ENCODE data around the gene STK32C. TPM values are rescaled to one million over a fixed set of nuclear protein-coding genes. Genes with fewer than 3 reads are reported as not detected.

STK32C gene
- total and polyA plus RNA-seq, 12 donors = 2.7 to 8.9 (median 5.7) TPM

GRCh38 chr10:132198068-132198370, 109.7 kb downstream of the STK32C start:
- 68 to 92% methylated on average over 3 of the region's 3 CpGs for WGBS, 2 donors
- DNase-seq = no peak
- H3K36me3 ChIP-seq = peaks cover 0 to 23% (median 0%) of the 10 kb centered on the region in 9 donors
- H3K4me3 ChIP-seq = no peak overlapping the region
- TF ChIP-seq CTCF (IDR thresholded peaks at IDR 0.05) = no peak
- intact Hi-C loops (cut with DNase I) = no loop called here
- peaks cover 0 to 11% (median 9%) of the 10 kb centered on the region in 9 donors for H3K4me1 ChIP-seq
- no peaks in the 10 kb centered on the region for H3K27me3 ChIP-seq
- H3K9me3 ChIP-seq = no peaks in the 10 kb centered on the region
- no peak for ATAC-seq
- H3K27ac ChIP-seq = no peak overlapping the region

- ATAC-seq (no peak), DNase-seq (no peak)
- Histone ChIP-seq H3K36me3 (peaks cover 0 to 19% (median 0%) of the 10 kb centered on the region in 9 donors), H3K9me3 (no peaks in the 10 kb centered on the region), H3K4me1 (peaks cover 0 to 16% (median 12%) of the 10 kb centered on the region in 9 donors), H3K4me3 (no peak overlapping the region), H3K27me3 (no peaks in the 10 kb centered on the region), H3K27ac (no peak overlapping the region)
- intact Hi-C loops (cut with DNase I) = no loop called here
- TF ChIP-seq CTCF (IDR thresholded peaks at IDR 0.05) = no peak
- 86 to 88% methylated on average over 25 of the region's 25 CpGs for WGBS, 2 donors
These were observed 110.3 kb downstream of the STK32C start for GRCh38 chr10:132197271-132198067.

- Histone ChIP-seq H3K27me3 (no peaks in the 10 kb centered on the region), H3K27ac (no peak overlapping the region), H3K4me1 (peaks cover 0 to 22% (median 16%) of the 10 kb centered on the region in 9 donors), H3K9me3 (no peaks in the 10 kb centered on the region), H3K36me3 (peaks cover 0 to 18% (median 0%) of the 10 kb centered on the region in 9 donors), H3K4me3 (no peak overlapping the region)
- no peak for TF ChIP-seq CTCF (IDR thresholded peaks at IDR 0.05)
- WGBS, 2 donors = 91 to 92% methylated on average over 30 of the region's 30 CpGs
- intact Hi-C loops (cut with DNase I) = no loop called here
- no peak for ATAC-seq
- no peak for DNase-seq
These were observed 111.3 kb downstream of the STK32C start for GRCh38 chr10:132196178-132197113.

- peaks cover 0 to 22% (median 16%) of the 10 kb centered on the region in 9 donors for H3K4me1 ChIP-seq
- H3K27ac ChIP-seq = no peak overlapping the region
- H3K9me3 ChIP-seq = no peaks in the 10 kb centered on the region
- no peak for DNase-seq
- no peak for ATAC-seq
- no peaks in the 10 kb centered on the region for H3K27me3 ChIP-seq
- no peak for TF ChIP-seq CTCF (IDR thresholded peaks at IDR 0.05)
- H3K36me3 ChIP-seq = peaks cover 0 to 15% (median 0%) of the 10 kb centered on the region in 9 donors
- WGBS, 2 donors = 93 to 95% methylated on average over 13 of the region's 13 CpGs
- intact Hi-C loops (cut with DNase I) = no loop called here
- H3K4me3 ChIP-seq = no peak overlapping the region
These were observed 112.2 kb downstream of the STK32C start for GRCh38 chr10:132195366-132196075.

All from heart right ventricle (tissue), 16 donors.